Aorta (tissue), 5 donors: Measurements from ENCODE around the gene NCOA3. TPM values are rescaled to one million over a fixed set of nuclear protein-coding genes. Genes with fewer than 3 reads are reported as not detected.
A peak's percentile ranks its signal among the peaks of the same experiment; 100 is the strongest.
"Not testable (repeated sequence)": the region's sequence is repeated elsewhere in the genome, so short reads cannot be mapped to it uniquely, and the experiment has no call there.

Experiments used
- ATAC-seq: fragments of 200-7000 bp; cut with Tn5 transposase; one replicate; pipeline ENCODE4 v1.9.1; 2022; ENCODE audit warnings: moderate library complexity; ENCODE audit not compliant: low FRiP score
- DNase-seq, 2 donors: peaks; one replicate each; pipeline ENCODE4 v3.0.0-alpha.2; 2020
- H3K27ac ChIP-seq, 2 donors: one replicate each; pipeline ENCODE4 v1.5.1; 2013; ENCODE audit warnings: low read length in 2 of 2, mild to moderate bottlenecking in 2 of 2, moderate library complexity in 2 of 2, control low read depth in 1 of 2, inconsistent platforms in 1 of 2, low read depth in 1 of 2
- H3K27me3 ChIP-seq, 2 donors: one replicate each; pipeline ENCODE4 v1.6.1; 2013; ENCODE audit warnings: control low read depth in 1 of 2, low read length in 1 of 2, mild to moderate bottlenecking in 1 of 2, moderate library complexity in 1 of 2; ENCODE audit not compliant: insufficient read depth in 2 of 2, control insufficient read depth in 1 of 2
- H3K36me3 ChIP-seq, 2 donors: one replicate each; pipeline ENCODE4 v1.6.1; 2013; ENCODE audit warnings: control low read depth in 1 of 2, low read length in 1 of 2, mild to moderate bottlenecking in 1 of 2; ENCODE audit not compliant: insufficient read depth in 2 of 2, control insufficient read depth in 1 of 2
- H3K4me1 ChIP-seq, 2 donors: one replicate each; pipeline ENCODE4 v1.6.1; 2013; ENCODE audit warnings: low read length in 2 of 2, control low read depth in 1 of 2, mild to moderate bottlenecking in 1 of 2, moderate library complexity in 1 of 2; ENCODE audit not compliant: insufficient read depth in 2 of 2, control insufficient read depth in 1 of 2
- H3K4me3 ChIP-seq, 2 donors: one replicate each; pipeline ENCODE4 v1.5.1; 2013; ENCODE audit warnings: low read length in 2 of 2, control low read depth in 1 of 2, mild to moderate bottlenecking in 1 of 2
- H3K9me3 ChIP-seq: one replicate; pipeline ENCODE4 v1.6.1; 2013; ENCODE audit warnings: mild to moderate bottlenecking, low read length; ENCODE audit not compliant: control insufficient read depth
- WGBS, 2 donors: extraction: QIAGEN DNeasy Blood & Tissue Kit; methylation state at CpG; one replicate each; pipeline ENCODE4 v1.1.7; 2013; 5-methylcytosine and 5-hydroxymethylcytosine counted together
- intact Hi-C, 2 donors: fragments of 100-400 bp; cut with DNase I; formaldehyde crosslinking; loops; one replicate each; pipeline versions ENCODE4 v1.14.2 to v1.15.0; 2022
- polyA plus RNA-seq, 2 donors: library from polyadenylated mRNA; stranded (reverse); fragments of 200-250 nt; gene quantifications; one replicate each; pipeline ENCODE4 v1.2.3, GENCODE V29; 2013
- total RNA-seq, 2 donors: library from RNA; stranded (reverse); fragmentation: NEBNext Ultra II Directional; extraction: Animal tissue kit (Norgen Biotek cat#: 25700); gene quantifications; one replicate each; pipeline ENCODE4 v1.2.1, GENCODE V29; 2021
- donor health status: healthy with polysubstance abuse.
- donor health status: Bipolar disorder and iron deficiency.
- donor health status: DM: no; HTN: no; CAD: no.
- donor health status: DM: no; HTN: no; CAD: no.
- donor health status: DM: yes; HTN: yes; CAD: no.

NCOA3 gene
- total and polyA plus RNA-seq, 4 donors, result 4.8 to 53.7 (median 27.7) TPM

GRCh38 chr20:47571426-47571825, 69.7 kb downstream of the NCOA3 start:
- 98 to 100% methylated on average over 2 of the region's 2 CpGs for WGBS, 2 donors
- ATAC-seq (no peak), DNase-seq (no peak)
- Histone ChIP-seq H3K4me1 (no peaks in the 10 kb centered on the region), H3K27me3 (no peaks in the 10 kb centered on the region), H3K9me3 (no peaks in the 10 kb centered on the region), H3K4me3 (no peak overlapping the region), H3K27ac (no peak overlapping the region), H3K36me3 (no peaks in the 10 kb centered on the region)
- intact Hi-C loops, result loop anchor here in 1 of 2 donors (5.0 kb wide), 1 partner anchor 64 kb away; no protein-coding TSS in a partner anchor

- no peak overlapping the region for H3K27ac ChIP-seq
- intact Hi-C loops, result loop anchor here in 1 of 2 donors (5.0 kb wide), 1 partner anchor 65 kb away; no protein-coding TSS in a partner anchor
- H3K9me3 ChIP-seq, result no peaks in the 10 kb centered on the region
- WGBS, 2 donors, result 95 to 98% methylated on average over 6 of the region's 6 CpGs
- no peaks in the 10 kb centered on the region for H3K27me3 ChIP-seq
- H3K4me1 ChIP-seq, result peaks cover 0 to under 1% of the 10 kb centered on the region in 2 donors
- no peak overlapping the region for H3K4me3 ChIP-seq
- no peaks in the 10 kb centered on the region for H3K36me3 ChIP-seq
- ATAC-seq (no peak), DNase-seq (no peak)
These were observed 70.5 kb downstream of the NCOA3 start for GRCh38 chr20:47572105-47572729.

- no peak overlapping the region for H3K4me3 ChIP-seq
- H3K4me1 ChIP-seq, result peaks cover 0 to 3% of the 10 kb centered on the region in 2 donors
- H3K36me3 ChIP-seq, result no peaks in the 10 kb centered on the region
- H3K27ac ChIP-seq, result no peak overlapping the region
- DNase-seq (no peak), ATAC-seq (no peak)
- WGBS, 2 donors, result 49 to 66% methylated on average over 3 of the region's 3 CpGs
- H3K9me3 ChIP-seq, result no peaks in the 10 kb centered on the region
- intact Hi-C loops, result loop anchor here in 1 of 2 donors (5.0 kb wide), 1 partner anchor 66 kb away; no protein-coding TSS in a partner anchor
- no peaks in the 10 kb centered on the region for H3K27me3 ChIP-seq
These were observed 71.9 kb downstream of the NCOA3 start for GRCh38 chr20:47573559-47573958.

GRCh38 chr20:47574616-47575364, 73.1 kb downstream of the NCOA3 start:
- no peaks in the 10 kb centered on the region for H3K27me3 ChIP-seq
- intact Hi-C loops, result loop anchor here in 1 of 2 donors (5.0 kb wide), 1 partner anchor 67 kb away; no protein-coding TSS in a partner anchor
- H3K9me3 ChIP-seq, result no peaks in the 10 kb centered on the region
- peaks cover 0 to 3% of the 10 kb centered on the region in 2 donors for H3K4me1 ChIP-seq
- no peak for ATAC-seq
- H3K4me3 ChIP-seq, result no peak overlapping the region
- no peaks in the 10 kb centered on the region for H3K36me3 ChIP-seq
- DNase-seq, result no peak
- WGBS, 2 donors, result 53 to 57% methylated on average over 4 of the region's 4 CpGs
- H3K27ac ChIP-seq, result no peak overlapping the region

GRCh38 chr20:47576516-47577033, 74.9 kb downstream of the NCOA3 start:
- Histone ChIP-seq H3K36me3 (no peaks in the 10 kb centered on the region), H3K4me1 (peaks cover 0 to 3% of the 10 kb centered on the region in 2 donors), H3K9me3 (no peaks in the 10 kb centered on the region), H3K4me3 (no peak overlapping the region), H3K27ac (no peak overlapping the region), H3K27me3 (no peaks in the 10 kb centered on the region)
- ATAC-seq (peak; percentile 91), DNase-seq (peak in 1 of 2 donors; percentile 68)
- 0 to 1% methylated on average over 4 of the region's 4 CpGs for WGBS, 2 donors
- intact Hi-C loops, result no loop called here

- Histone ChIP-seq H3K4me1 (peaks cover 0 to 7% of the 10 kb centered on the region in 2 donors), H3K36me3 (no peaks in the 10 kb centered on the region), H3K9me3 (no peaks in the 10 kb centered on the region), H3K27ac (no peak overlapping the region), H3K27me3 (no peaks in the 10 kb centered on the region), H3K4me3 (no peak overlapping the region)
- DNase-seq (no peak), ATAC-seq (no peak)
- intact Hi-C loops, result no loop called here
These were observed 75.6 kb downstream of the NCOA3 start for GRCh38 chr20:47577314-47577713.

- intact Hi-C loops, result no loop called here
- no peak overlapping the region for H3K27ac ChIP-seq
- H3K27me3 ChIP-seq, result no peaks in the 10 kb centered on the region
- H3K36me3 ChIP-seq, result no peaks in the 10 kb centered on the region
- H3K4me1 ChIP-seq, result peaks cover 0 to 7% of the 10 kb centered on the region in 2 donors
- H3K9me3 ChIP-seq, result no peaks in the 10 kb centered on the region
- ATAC-seq, result no peak
- 58 to 64% methylated on average over 1 of the region's 1 CpG for WGBS, 2 donors
- DNase-seq, result no peak
- H3K4me3 ChIP-seq, result no peak overlapping the region
These were observed 76.9 kb downstream of the NCOA3 start for GRCh38 chr20:47578543-47578942.

- WGBS, 2 donors, result 80 to 81% methylated on average over 7 of the region's 7 CpGs
- DNase-seq, ATAC-seq, H3K4me3 ChIP-seq, H3K9me3 ChIP-seq, H3K36me3 ChIP-seq, H3K27me3 ChIP-seq, intact Hi-C loops, H3K4me1 ChIP-seq, H3K27ac ChIP-seq: not testable (repeated sequence)
These were observed 79.0 kb downstream of the NCOA3 start for GRCh38 chr20:47580686-47581085.
